ENCODE results near the gene PUS3.

PUS3 gene

GRCh38 chr11:125939081-125939521, 36.1 kb upstream of the PUS3 start:
- TF ChIP-seq CTCF (IDR thresholded peaks at IDR 0.05; ENCODE audit: insufficient read depth, low read depth, low read length, missing control alignments) = no peak
- DNase-seq (ENCODE audit: low read depth) = no peak
- H3K4me3 ChIP-seq (ENCODE audit: low read depth, low read length) = no peak overlapping the region

GRCh38 chr11:125938418-125938817, 35.4 kb upstream of the PUS3 start:
- peak; percentile 8 for DNase-seq (ENCODE audit: low read depth)
- no peak for TF ChIP-seq CTCF (IDR thresholded peaks at IDR 0.05; ENCODE audit: insufficient read depth, low read depth, low read length, missing control alignments)
- H3K4me3 ChIP-seq (ENCODE audit: low read depth, low read length) = no peak overlapping the region

GRCh38 chr11:125935618-125936199, 32.7 kb upstream of the PUS3 start:
- no peak for DNase-seq (ENCODE audit: low read depth)
- H3K4me3 ChIP-seq (ENCODE audit: low read depth, low read length) = no peak overlapping the region
- TF ChIP-seq CTCF (IDR thresholded peaks at IDR 0.05; ENCODE audit: insufficient read depth, low read depth, low read length, missing control alignments) = no peak

GRCh38 chr11:125935056-125935455, 32.0 kb upstream of the PUS3 start:
- no peak for DNase-seq (ENCODE audit: low read depth)
- H3K4me3 ChIP-seq (ENCODE audit: low read depth, low read length) = no peak overlapping the region
- no peak for TF ChIP-seq CTCF (IDR thresholded peaks at IDR 0.05; ENCODE audit: insufficient read depth, low read depth, low read length, missing control alignments)

- TF ChIP-seq CTCF (IDR thresholded peaks at IDR 0.05; ENCODE audit: insufficient read depth, low read depth, low read length, missing control alignments) = no peak
- H3K4me3 ChIP-seq (ENCODE audit: low read depth, low read length) = no peak overlapping the region
- DNase-seq (ENCODE audit: low read depth) = no peak
Observed at GRCh38 chr11:125934473-125934872, 31.5 kb upstream of the PUS3 start.

- peak; percentile 28 for DNase-seq (ENCODE audit: low read depth)
- H3K4me3 ChIP-seq (ENCODE audit: low read depth, low read length) = no peak overlapping the region
- no peak for TF ChIP-seq CTCF (IDR thresholded peaks at IDR 0.05; ENCODE audit: insufficient read depth, low read depth, low read length, missing control alignments)
Observed at GRCh38 chr11:125933030-125933813, 30.2 kb upstream of the PUS3 start.

All from GM12865 (cell line).